ENCODE results near the gene LRFN5.

Gene LRFN5

DNA sequence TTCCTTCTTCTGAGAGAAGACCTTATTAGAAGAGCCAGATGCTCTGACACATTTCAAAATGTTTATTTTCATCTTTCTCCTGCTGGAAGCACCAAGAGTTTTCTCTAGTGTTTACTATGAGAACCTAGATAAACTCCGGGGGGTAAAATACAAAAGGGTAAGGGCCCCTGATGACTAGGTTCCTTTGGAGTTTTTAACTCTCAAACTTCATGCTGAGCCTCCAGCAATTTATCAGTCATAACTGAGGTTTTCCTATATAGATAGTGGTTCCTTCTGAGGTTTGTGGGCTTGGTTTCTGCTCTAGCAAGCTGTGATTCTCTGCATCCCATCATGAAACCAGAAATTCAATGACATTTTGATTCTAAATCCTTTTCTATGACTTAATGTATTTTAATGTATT, 210.9 kb downstream of the LRFN5 start:
- no peak for DNase-seq (ENCODE audit: low read depth)
- no peak overlapping the region for H3K4me3 ChIP-seq (ENCODE audit: low read depth, low read length)
- TF ChIP-seq, protein P1, sequence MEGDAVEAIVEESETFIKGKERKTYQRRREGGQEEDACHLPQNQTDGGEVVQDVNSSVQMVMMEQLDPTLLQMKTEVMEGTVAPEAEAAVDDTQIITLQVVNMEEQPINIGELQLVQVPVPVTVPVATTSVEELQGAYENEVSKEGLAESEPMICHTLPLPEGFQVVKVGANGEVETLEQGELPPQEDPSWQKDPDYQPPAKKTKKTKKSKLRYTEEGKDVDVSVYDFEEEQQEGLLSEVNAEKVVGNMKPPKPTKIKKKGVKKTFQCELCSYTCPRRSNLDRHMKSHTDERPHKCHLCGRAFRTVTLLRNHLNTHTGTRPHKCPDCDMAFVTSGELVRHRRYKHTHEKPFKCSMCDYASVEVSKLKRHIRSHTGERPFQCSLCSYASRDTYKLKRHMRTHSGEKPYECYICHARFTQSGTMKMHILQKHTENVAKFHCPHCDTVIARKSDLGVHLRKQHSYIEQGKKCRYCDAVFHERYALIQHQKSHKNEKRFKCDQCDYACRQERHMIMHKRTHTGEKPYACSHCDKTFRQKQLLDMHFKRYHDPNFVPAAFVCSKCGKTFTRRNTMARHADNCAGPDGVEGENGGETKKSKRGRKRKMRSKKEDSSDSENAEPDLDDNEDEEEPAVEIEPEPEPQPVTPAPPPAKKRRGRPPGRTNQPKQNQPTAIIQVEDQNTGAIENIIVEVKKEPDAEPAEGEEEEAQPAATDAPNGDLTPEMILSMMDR (IDR thresholded peaks at IDR 0.05; ENCODE audit: low read depth, low read length, missing control alignments) = no peak

DNA sequence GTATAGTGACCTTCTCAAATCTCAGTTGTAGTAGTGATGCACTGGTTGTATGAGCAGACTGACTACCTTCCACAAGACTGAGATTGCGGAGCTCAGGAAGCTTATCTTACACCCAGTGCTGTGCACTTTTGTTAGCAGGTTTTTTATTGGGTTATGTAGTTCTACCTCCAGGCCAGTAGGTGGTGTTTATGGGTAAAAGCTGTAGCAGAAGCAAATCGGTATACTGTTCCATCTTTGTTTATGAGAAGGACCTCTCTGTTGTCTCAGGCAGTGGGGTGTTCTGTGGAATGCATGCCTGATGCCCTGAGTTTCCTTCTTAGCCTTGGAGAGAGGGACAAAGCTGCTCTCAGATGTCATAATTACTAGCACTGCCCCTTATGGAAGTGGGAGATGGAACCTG, 217.8 kb downstream of the LRFN5 start:
- DNase-seq (ENCODE audit: low read depth) = no peak
- TF ChIP-seq, protein P1 (IDR thresholded peaks at IDR 0.05; ENCODE audit: low read depth, low read length, missing control alignments) = peak; percentile 47
- no peak overlapping the region for H3K4me3 ChIP-seq (ENCODE audit: low read depth, low read length)

DNA sequence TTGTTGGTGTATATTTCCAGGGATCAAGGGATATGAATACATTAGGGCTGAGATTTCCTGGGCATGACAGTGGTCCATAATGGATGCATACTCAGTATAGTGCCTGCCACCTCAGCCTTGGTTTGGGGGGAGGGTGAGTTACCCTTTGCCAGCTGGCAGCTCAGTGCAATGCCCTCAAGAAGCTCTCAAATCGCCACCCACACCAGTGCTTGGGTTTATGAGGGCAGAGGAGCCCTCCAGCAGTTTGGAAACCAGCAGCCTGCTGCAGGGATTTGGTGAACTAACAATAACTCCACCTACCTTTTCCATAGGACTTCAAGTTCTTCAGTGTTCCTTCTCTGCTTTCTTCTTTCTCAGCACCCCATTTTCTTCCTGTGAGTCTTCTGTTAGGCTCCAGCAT, 218.9 kb downstream of the LRFN5 start:
- TF ChIP-seq, protein P1 (IDR thresholded peaks at IDR 0.05; ENCODE audit: low read depth, low read length, missing control alignments) = no peak
- no peak overlapping the region for H3K4me3 ChIP-seq (ENCODE audit: low read depth, low read length)
- DNase-seq (ENCODE audit: low read depth) = no peak

- TF ChIP-seq, protein P1 (IDR thresholded peaks at IDR 0.05; ENCODE audit: low read depth, low read length, missing control alignments) = no peak
- H3K4me3 ChIP-seq (ENCODE audit: low read depth, low read length) = no peak overlapping the region
- no peak for DNase-seq (ENCODE audit: low read depth)
Observed at GRCh38 chr14:41830714-41831406, 224.2 kb downstream of the LRFN5 start.

GRCh38 chr14:41839661-41840060, 233.0 kb downstream of the LRFN5 start:
- H3K4me3 ChIP-seq (ENCODE audit: low read depth, low read length) = no peak overlapping the region
- DNase-seq (ENCODE audit: low read depth) = no peak
- TF ChIP-seq, protein P1 (IDR thresholded peaks at IDR 0.05; ENCODE audit: low read depth, low read length, missing control alignments) = no peak

- DNase-seq (ENCODE audit: low read depth) = no peak
- TF ChIP-seq, protein P1 (IDR thresholded peaks at IDR 0.05; ENCODE audit: low read depth, low read length, missing control alignments) = no peak
- H3K4me3 ChIP-seq (ENCODE audit: low read depth, low read length) = no peak overlapping the region
Observed at GRCh38 chr14:41859336-41859735, 252.7 kb downstream of the LRFN5 start.

- no peak overlapping the region for H3K4me3 ChIP-seq (ENCODE audit: low read depth, low read length)
- no peak for DNase-seq (ENCODE audit: low read depth)
- TF ChIP-seq, protein P1 (IDR thresholded peaks at IDR 0.05; ENCODE audit: low read depth, low read length, missing control alignments) = no peak
Observed at GRCh38 chr14:41860586-41860985, 253.9 kb downstream of the LRFN5 start.
